ENCODE measurements around the gene LYST. TPM values are rescaled to one million over a fixed set of nuclear protein-coding genes. Genes with fewer than 3 reads are reported as not detected.

LYST gene
- polyA plus RNA-seq, 1 of the 3 experiments (the other 2 are of a cell fraction) = 3.9 TPM

- TF ChIP-seq CHD2 (IDR thresholded peaks at IDR 0.05; ENCODE audit: low read length, partially characterized antibody) (no peak), TEAD4 (IDR thresholded peaks at IDR 0.05; ENCODE audit: borderline replicate concordance, insufficient read depth) (no peak), CTCF (IDR thresholded peaks at IDR 0.05) (no peak), NFIC (IDR thresholded peaks at IDR 0.05; ENCODE audit: borderline replicate concordance) (no peak), PBX3 (IDR thresholded peaks at IDR 0.05) (no peak)
- H3K27me3 ChIP-seq (ENCODE audit: insufficient read depth) = no peaks in the 10 kb centered on the region
Measured at GRCh38 chr1:235864469-235864868, 2.2 kb downstream of the LYST start.

GRCh38 chr1:235863699-235864093 is 3.0 kb downstream of the LYST start:
- no peaks in the 10 kb centered on the region for H3F3A ChIP-seq (replicated peaks; ENCODE audit: insufficient read depth)
- CTCF ChIA-PET = interaction anchor here (5.9 kb wide), 1 partner anchor 108 kb away, joined by 87 read pairs; no protein-coding TSS in a partner anchor
- WGBS (ENCODE audit: low lambda C conversion rate) = 96% methylated on average over 4 of the region's 4 CpGs

More at GRCh38 chr1:235864469-235864868, 2.2 kb downstream of the LYST start:
- 95% methylated on average over 10 of the region's 10 CpGs for WGBS (ENCODE audit: low lambda C conversion rate)
- H3K9me3 ChIP-seq = no peaks in the 10 kb centered on the region
- no peak overlapping the region for H3K9ac ChIP-seq
- H2AFZ ChIP-seq (ENCODE audit: low read depth) = no peak overlapping the region
- H3K36me3 ChIP-seq (replicated peaks in 1 of 2; ENCODE audit: control insufficient read depth in 1 of 2, insufficient read depth in 2 of 2, low read length in 1 of 2) = no peaks in the 10 kb centered on the region
- peaks cover 0 to 7% of the 10 kb centered on the region in 2 experiments; a peak in 2 of 4 replicates for H3K4me1 ChIP-seq (ENCODE audit: control insufficient read depth in 1 of 2, insufficient read depth in 2 of 2, low read depth in 1 of 2, low read length in 1 of 2)
- H3K9me2 ChIP-seq = no peaks in the 10 kb centered on the region
- H3K79me2 ChIP-seq (ENCODE audit: insufficient read depth) = peaks cover 62% of the 10 kb centered on the region
- CTCF ChIA-PET = interaction anchor here (1.2 to 5.9 kb wide), 2 partner anchors 81 to 107 kb away, joined by 4 to 87 read pairs; no protein-coding TSS in a partner anchor
- POLR2A ChIA-PET = no interaction called here
- peak overlapping the region; percentile 84 for H3K4me2 ChIP-seq
- DNase-seq = no peak
- no peaks in the 10 kb centered on the region for H3F3A ChIP-seq (replicated peaks; ENCODE audit: insufficient read depth)
- H3K27ac ChIP-seq (ENCODE audit: low read depth in 2 of 2, low read length in 1 of 2) = no peak overlapping the region
- H4K20me1 ChIP-seq (ENCODE audit: insufficient read depth) = no peaks in the 10 kb centered on the region
- no peak overlapping the region for H3K4me3 ChIP-seq (ENCODE audit: low read depth in 2 of 2, low read length in 1 of 2)

More at GRCh38 chr1:235863699-235864093, 3.0 kb downstream of the LYST start:
- no peak overlapping the region for H2AFZ ChIP-seq (ENCODE audit: low read depth)
- peaks cover 0 to 7% of the 10 kb centered on the region in 2 experiments; a peak in 2 of 4 replicates for H3K4me1 ChIP-seq (ENCODE audit: control insufficient read depth in 1 of 2, insufficient read depth in 2 of 2, low read depth in 1 of 2, low read length in 1 of 2)
- H4K20me1 ChIP-seq (ENCODE audit: insufficient read depth) = no peaks in the 10 kb centered on the region
- H3K36me3 ChIP-seq (replicated peaks in 1 of 2; ENCODE audit: control insufficient read depth in 1 of 2, insufficient read depth in 2 of 2, low read length in 1 of 2) = no peaks in the 10 kb centered on the region
- no peaks in the 10 kb centered on the region for H3K27me3 ChIP-seq (ENCODE audit: insufficient read depth)
- no peaks in the 10 kb centered on the region for H3K9me2 ChIP-seq
- peaks cover 70% of the 10 kb centered on the region for H3K79me2 ChIP-seq (ENCODE audit: insufficient read depth)
- POLR2A ChIA-PET = no interaction called here
- no peak overlapping the region for H3K4me2 ChIP-seq
- DNase-seq = no peak
- H3K9ac ChIP-seq = no peak overlapping the region
- TF ChIP-seq TCF12 (IDR thresholded peaks at IDR 0.05) (no peak), SMC3 (IDR thresholded peaks at IDR 0.05; ENCODE audit: low read depth, low read length) (no peak), NFIC (IDR thresholded peaks at IDR 0.05; ENCODE audit: borderline replicate concordance) (no peak), FOXJ3 (CRISPR knock-in tag; IDR thresholded peaks at IDR 0.05) (no peak), JUND (IDR thresholded peaks at IDR 0.05) (no peak), USF2 (IDR thresholded peaks at IDR 0.05; ENCODE audit: borderline replicate concordance, low read depth, low read length) (no peak), REST (IDR thresholded peaks at IDR 0.05; ENCODE audit: low read depth, low read length) (no peak), MXI1 (IDR thresholded peaks at IDR 0.05; ENCODE audit: low read depth, low read length) (no peak), RCOR1 (IDR thresholded peaks at IDR 0.05; ENCODE audit: low read length) (no peak), RXRA (IDR thresholded peaks at IDR 0.05; ENCODE audit: borderline replicate concordance, low read depth) (no peak)
- H3K4me3 ChIP-seq (ENCODE audit: low read depth in 2 of 2, low read length in 1 of 2) = no peak overlapping the region
- H3K9me3 ChIP-seq = no peaks in the 10 kb centered on the region
- H3K27ac ChIP-seq (ENCODE audit: low read depth in 2 of 2, low read length in 1 of 2) = no peak overlapping the region
